SK-N-SH treated with all-trans-retinoic acid at 6 μM for 48 hours (cell line): Measurements from ENCODE around the gene PRRG2.

Experiments
- ATAC-seq: fragments of 200-7000 bp; cut with Tn5 transposase; 3 replicates; pipeline ENCODE4 v1.9.1; 2020; ENCODE audit warnings: mild to moderate bottlenecking, moderate library complexity
- ARNTL ChIP-seq: fragments of 450-650 bp; formaldehyde crosslinking; IDR thresholded peaks from 2 replicates; pipeline ENCODE4 v1.5.0; 2020; ENCODE audit warnings: low read depth, mild to moderate bottlenecking, moderate library complexity, borderline replicate concordance
- BACH2 ChIP-seq: fragments of 250-450 bp; sonication (Bioruptor Pico); IDR thresholded peaks from 2 replicates; pipeline ENCODE4 v1.9.0; 2021; ENCODE audit warnings: mild to moderate bottlenecking, borderline replicate concordance
- CREB5 ChIP-seq: fragments of 250-450 bp; sonication (Bioruptor Pico); IDR thresholded peaks from 2 replicates; pipeline ENCODE4 v1.5.1; 2020; ENCODE audit warnings: low read depth, mild to moderate bottlenecking, moderate library complexity
- CSDC2 ChIP-seq: fragments of 250-450 bp; sonication (Bioruptor Pico); IDR thresholded peaks from 2 replicates; pipeline ENCODE4 v1.5.0; 2020; ENCODE audit warnings: mild to moderate bottlenecking, moderate library complexity
- ESRRG ChIP-seq: fragments of 250-450 bp; sonication (Bioruptor Pico); IDR thresholded peaks from 2 replicates; pipeline ENCODE4 v1.6.1; 2021; ENCODE audit warnings: mild to moderate bottlenecking
- GLIS3 ChIP-seq: fragments of 250-450 bp; sonication (Bioruptor Pico); IDR thresholded peaks from 2 replicates; pipeline ENCODE4 v1.5.0; 2020; ENCODE audit warnings: mild to moderate bottlenecking, moderate library complexity
- ISL1 ChIP-seq: fragments of 250-450 bp; sonication (Bioruptor Pico); IDR thresholded peaks from 2 replicates; pipeline ENCODE4 v2.1.2; 2022; ENCODE audit warnings: mild to moderate bottlenecking, moderate library complexity
- OSR1 ChIP-seq: fragments of 250-450 bp; sonication (Bioruptor Pico); IDR thresholded peaks from 2 replicates; pipeline ENCODE4 v1.8.0; 2022; ENCODE audit warnings: moderate library complexity, mild to moderate bottlenecking, inconsistent platforms
- PPARA ChIP-seq: fragments of 250-450 bp; sonication (Bioruptor Pico); IDR thresholded peaks from 2 replicates; pipeline ENCODE4 v1.5.0; 2020; ENCODE audit warnings: mild to moderate bottlenecking, borderline replicate concordance
- RARB ChIP-seq: fragments of 250-450 bp; sonication (Bioruptor Pico); IDR thresholded peaks from 2 replicates; pipeline ENCODE4 v1.8.0; 2021; ENCODE audit warnings: mild to moderate bottlenecking, moderate library complexity
- SNAI2 ChIP-seq: fragments of 250-450 bp; sonication (Bioruptor Pico); IDR thresholded peaks from 2 replicates; pipeline ENCODE4 v1.5.0; 2020; ENCODE audit warnings: mild to moderate bottlenecking, moderate library complexity
- TCF4 ChIP-seq: fragments of 250-450 bp; sonication (Bioruptor Pico); IDR thresholded peaks from 2 replicates; pipeline ENCODE4 v1.8.0; 2021; ENCODE audit warnings: mild to moderate bottlenecking, moderate library complexity, borderline replicate concordance
- TOX ChIP-seq: fragments of 250-450 bp; sonication (Bioruptor Pico); IDR thresholded peaks from 2 replicates; pipeline ENCODE4 v1.8.0; 2021; ENCODE audit warnings: mild to moderate bottlenecking, moderate library complexity, borderline replicate concordance
- TSHZ2 ChIP-seq: fragments of 250-450 bp; sonication (Bioruptor Pico); IDR thresholded peaks from 2 replicates; pipeline ENCODE4 v1.5.0; 2020; ENCODE audit warnings: mild to moderate bottlenecking, moderate library complexity
- ZC3H10 ChIP-seq: fragments of 250-450 bp; sonication (Bioruptor Pico); IDR thresholded peaks from 2 replicates; pipeline ENCODE4 v1.5.1; 2021; ENCODE audit warnings: mild to moderate bottlenecking, moderate library complexity
- ZFP3 ChIP-seq: fragments of 250-450 bp; sonication (Bioruptor Pico); IDR thresholded peaks from 2 replicates; pipeline ENCODE4 v1.5.0; 2020; ENCODE audit warnings: mild to moderate bottlenecking, moderate library complexity
- ZFP30 ChIP-seq: fragments of 450-650 bp; formaldehyde crosslinking; IDR thresholded peaks from 2 replicates; pipeline ENCODE4 v1.5.0; 2022; ENCODE audit warnings: mild to moderate bottlenecking, moderate library complexity
- ZNF565 ChIP-seq: fragments of 450-650 bp; formaldehyde crosslinking; conservative IDR thresholded peaks from 2 replicates; pipeline ENCODE4 v1.5.0; 2020; ENCODE audit warnings: low read depth, mild to moderate bottlenecking, moderate library complexity
- ZNF70 ChIP-seq: fragments of 450-650 bp; formaldehyde crosslinking; IDR thresholded peaks from 2 replicates; pipeline ENCODE4 v1.5.0; 2020; ENCODE audit warnings: mild to moderate bottlenecking, moderate library complexity
- ZNF8 ChIP-seq: fragments of 450-650 bp; formaldehyde crosslinking; IDR thresholded peaks from 2 replicates; pipeline ENCODE4 v1.5.0; 2020; ENCODE audit warnings: mild to moderate bottlenecking, moderate library complexity
- TF ChIP-seq, protein P1 (sequence below): fragments of 250-450 bp; sonication (Bioruptor Pico); IDR thresholded peaks from 2 replicates; pipeline ENCODE4 v1.8.0; 2021; ENCODE audit warnings: low read depth, mild to moderate bottlenecking, moderate library complexity, borderline replicate concordance
- TF ChIP-seq, protein P2 (sequence below): fragments of 250-450 bp; sonication (Bioruptor Pico); IDR thresholded peaks from 2 replicates; pipeline ENCODE4 v1.8.0; 2020; ENCODE audit warnings: mild to moderate bottlenecking, moderate library complexity, borderline replicate concordance

PRRG2 gene

GRCh38 chr19:49555600-49556411, 25.3 kb upstream of the PRRG2 start:
- ATAC-seq, result peak; percentile 63
- no peak for TF ChIP-seq RARB
- TF ChIP-seq BACH2 (CRISPR knock-in tag), result no peak
- TF ChIP-seq PPARA (CRISPR knock-in tag), result no peak
- TF ChIP-seq ESRRG (CRISPR knock-in tag), result no peak
- TF ChIP-seq CREB5 (CRISPR knock-in tag), result no peak
- TF ChIP-seq OSR1 (CRISPR knock-in tag), result no peak
- TF ChIP-seq ARNTL (CRISPR knock-in tag), result no peak
- no peak for TF ChIP-seq TOX (CRISPR knock-in tag)
- no peak for TF ChIP-seq GLIS3 (CRISPR knock-in tag)
- no peak for TF ChIP-seq ZFP30 (CRISPR knock-in tag)
- no peak for TF ChIP-seq ZNF565
- no peak for TF ChIP-seq ZNF8 (CRISPR knock-in tag)
- no peak for TF ChIP-seq ZC3H10 (CRISPR knock-in tag)
- no peak for TF ChIP-seq SNAI2 (CRISPR knock-in tag)
- no peak for TF ChIP-seq ZFP3 (CRISPR knock-in tag)
- no peak for TF ChIP-seq ISL1 (CRISPR knock-in tag)
- no peak for TF ChIP-seq TSHZ2 (CRISPR knock-in tag)
- TF ChIP-seq TCF4 (CRISPR knock-in tag), result no peak
- TF ChIP-seq ZNF70 (CRISPR knock-in tag), result no peak
- TF ChIP-seq, protein P1, sequence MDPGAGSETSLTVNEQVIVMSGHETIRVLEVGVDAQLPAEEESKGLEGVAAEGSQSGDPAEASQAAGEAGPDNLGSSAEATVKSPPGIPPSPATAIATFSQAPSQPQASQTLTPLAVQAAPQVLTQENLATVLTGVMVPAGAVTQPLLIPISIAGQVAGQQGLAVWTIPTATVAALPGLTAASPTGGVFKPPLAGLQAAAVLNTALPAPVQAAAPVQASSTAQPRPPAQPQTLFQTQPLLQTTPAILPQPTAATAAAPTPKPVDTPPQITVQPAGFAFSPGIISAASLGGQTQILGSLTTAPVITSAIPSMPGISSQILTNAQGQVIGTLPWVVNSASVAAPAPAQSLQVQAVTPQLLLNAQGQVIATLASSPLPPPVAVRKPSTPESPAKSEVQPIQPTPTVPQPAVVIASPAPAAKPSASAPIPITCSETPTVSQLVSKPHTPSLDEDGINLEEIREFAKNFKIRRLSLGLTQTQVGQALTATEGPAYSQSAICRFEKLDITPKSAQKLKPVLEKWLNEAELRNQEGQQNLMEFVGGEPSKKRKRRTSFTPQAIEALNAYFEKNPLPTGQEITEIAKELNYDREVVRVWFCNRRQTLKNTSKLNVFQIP, result no peak
- TF ChIP-seq, all 23 proteins: peak for 0

DNA sequence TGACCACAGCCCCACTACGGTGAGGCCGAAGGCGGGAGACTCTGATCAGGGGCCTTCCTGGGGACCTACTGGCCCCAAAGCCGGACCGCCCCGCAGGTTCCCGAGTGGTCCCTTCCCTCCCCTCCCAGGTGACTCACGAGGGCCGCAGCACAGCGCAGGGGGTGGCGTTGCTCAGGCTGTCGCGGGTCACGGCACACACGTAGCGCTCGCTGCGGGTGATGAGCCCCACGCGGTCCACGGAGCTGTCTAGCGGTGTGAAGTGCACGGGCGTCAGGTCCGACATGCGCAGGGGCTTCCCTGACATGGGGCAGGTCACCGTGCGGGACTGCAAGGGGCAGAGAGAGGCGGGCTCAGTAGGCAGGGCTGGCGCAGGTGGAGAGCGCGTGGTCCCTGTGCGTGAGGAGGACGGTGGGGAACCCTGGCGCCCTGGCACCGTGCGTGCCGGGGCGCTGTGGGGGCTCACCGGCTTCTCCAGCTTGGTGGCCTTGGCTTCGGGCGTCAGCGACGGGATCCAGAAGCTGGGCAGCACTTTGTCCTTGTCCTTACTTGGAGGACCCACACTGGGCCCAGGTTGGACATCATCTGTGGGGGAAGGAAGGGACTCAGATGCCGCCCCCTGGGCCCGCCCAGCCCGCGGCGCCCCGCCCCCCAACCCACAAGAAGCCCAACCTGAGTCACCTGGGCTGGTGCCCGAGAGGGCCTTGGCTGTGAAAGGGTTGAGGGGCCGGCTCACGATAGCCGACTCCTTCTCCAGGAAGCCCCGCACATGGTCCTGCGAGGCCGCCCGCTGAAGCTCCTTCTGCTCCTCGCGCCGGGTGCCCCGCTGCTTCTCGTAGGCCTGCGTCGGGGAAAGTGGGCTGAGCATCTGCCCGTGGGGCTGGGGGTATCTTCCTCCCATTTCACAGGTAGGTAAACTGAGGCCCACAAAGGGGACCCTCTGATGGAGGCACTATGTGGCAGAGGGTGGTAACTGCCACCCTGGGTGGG, 24.4 kb upstream of the PRRG2 start:
- ATAC-seq, result no peak
- TF ChIP-seq OSR1 (CRISPR knock-in tag) (no peak), ZFP30 (CRISPR knock-in tag) (no peak), TCF4 (CRISPR knock-in tag) (no peak), ESRRG (CRISPR knock-in tag) (no peak), ZNF565 (no peak), CREB5 (CRISPR knock-in tag) (no peak), ZFP3 (CRISPR knock-in tag) (no peak), ZNF8 (CRISPR knock-in tag) (no peak)

- no peak for ATAC-seq
- TF ChIP-seq, protein P2, sequence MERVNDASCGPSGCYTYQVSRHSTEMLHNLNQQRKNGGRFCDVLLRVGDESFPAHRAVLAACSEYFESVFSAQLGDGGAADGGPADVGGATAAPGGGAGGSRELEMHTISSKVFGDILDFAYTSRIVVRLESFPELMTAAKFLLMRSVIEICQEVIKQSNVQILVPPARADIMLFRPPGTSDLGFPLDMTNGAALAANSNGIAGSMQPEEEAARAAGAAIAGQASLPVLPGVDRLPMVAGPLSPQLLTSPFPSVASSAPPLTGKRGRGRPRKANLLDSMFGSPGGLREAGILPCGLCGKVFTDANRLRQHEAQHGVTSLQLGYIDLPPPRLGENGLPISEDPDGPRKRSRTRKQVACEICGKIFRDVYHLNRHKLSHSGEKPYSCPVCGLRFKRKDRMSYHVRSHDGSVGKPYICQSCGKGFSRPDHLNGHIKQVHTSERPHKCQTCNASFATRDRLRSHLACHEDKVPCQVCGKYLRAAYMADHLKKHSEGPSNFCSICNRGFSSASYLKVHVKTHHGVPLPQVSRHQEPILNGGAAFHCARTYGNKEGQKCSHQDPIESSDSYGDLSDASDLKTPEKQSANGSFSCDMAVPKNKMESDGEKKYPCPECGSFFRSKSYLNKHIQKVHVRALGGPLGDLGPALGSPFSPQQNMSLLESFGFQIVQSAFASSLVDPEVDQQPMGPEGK (CRISPR knock-in tag), result no peak
- TF ChIP-seq GLIS3 (CRISPR knock-in tag), result no peak
- no peak for TF ChIP-seq CSDC2 (CRISPR knock-in tag)
- TF ChIP-seq SNAI2 (CRISPR knock-in tag), result no peak
- TF ChIP-seq ZC3H10 (CRISPR knock-in tag), result no peak
- no peak for TF ChIP-seq RARB
Observed at GRCh38 chr19:49557641-49558325, 23.3 kb upstream of the PRRG2 start.
